GM19193 (cell line): ENCODE data around the gene EXOC3L4.
A peak's percentile ranks its signal among the peaks of the same experiment; 100 is the strongest.

ENCODE experiments used
- POLR2A ChIP-seq: IDR thresholded peaks from 4 replicates; pipeline ENCODE4 v1.6.1; 2011; ENCODE audit not compliant: insufficient read depth, insufficient read length; ENCODE audit errors: extremely low read depth

EXOC3L4 gene

DNA sequence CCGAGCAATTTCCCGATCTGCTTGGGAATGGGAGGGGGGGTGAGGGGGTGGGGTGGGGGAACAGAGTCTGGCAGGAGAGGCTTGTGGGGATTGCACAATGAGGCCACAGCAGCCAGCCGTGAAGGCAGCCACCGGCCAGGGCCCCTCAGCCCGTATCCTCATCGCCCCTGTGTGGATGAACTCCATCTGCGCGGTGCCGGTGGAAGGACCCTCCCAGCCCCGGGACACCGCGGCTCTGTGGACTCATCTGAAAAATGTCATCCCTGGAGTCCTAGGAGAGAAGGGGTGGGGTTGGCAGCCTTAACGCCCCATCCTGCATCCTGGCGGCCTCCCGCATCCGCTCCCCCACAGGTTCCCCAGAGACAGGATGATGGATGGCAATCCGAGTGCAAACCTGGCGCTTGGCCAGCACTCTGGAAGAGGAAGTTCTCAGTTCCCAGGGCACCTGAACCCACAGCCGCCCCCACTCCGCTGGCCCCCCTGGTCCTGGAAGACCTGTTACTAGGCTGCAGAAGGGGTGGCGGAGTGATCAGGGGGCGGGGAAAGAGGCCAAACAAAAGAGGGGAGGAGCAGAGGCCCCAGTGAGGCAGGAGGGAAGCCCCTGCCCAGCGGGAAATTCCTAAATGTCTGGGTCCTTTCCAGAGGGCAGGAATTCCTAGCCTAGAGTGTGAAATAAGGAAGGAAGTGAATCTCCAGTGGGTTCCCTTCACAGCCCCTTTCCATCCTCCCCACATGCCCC is 27.5 kb downstream of the EXOC3L4 start:
- TF ChIP-seq POLR2A, result no peak

DNA sequence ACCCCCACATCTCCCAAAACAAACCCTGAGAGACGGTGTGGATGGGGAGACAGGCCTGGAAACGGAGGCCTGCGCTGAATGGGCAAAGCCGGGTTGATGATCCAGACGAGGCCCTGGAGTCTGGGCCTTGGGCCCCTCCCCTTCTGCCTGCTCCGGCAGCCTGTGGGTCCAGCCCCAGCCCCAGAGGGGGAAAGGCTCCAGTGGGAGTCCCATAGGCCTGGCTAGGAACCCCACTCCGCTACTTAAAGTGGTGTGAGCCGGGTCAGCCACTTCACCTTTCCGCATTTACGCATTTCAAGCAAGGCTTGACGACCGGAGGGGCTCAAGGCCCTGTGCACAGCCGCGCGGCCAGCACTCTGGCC is 28.0 kb downstream of the EXOC3L4 start:
- no peak for TF ChIP-seq POLR2A

DNA sequence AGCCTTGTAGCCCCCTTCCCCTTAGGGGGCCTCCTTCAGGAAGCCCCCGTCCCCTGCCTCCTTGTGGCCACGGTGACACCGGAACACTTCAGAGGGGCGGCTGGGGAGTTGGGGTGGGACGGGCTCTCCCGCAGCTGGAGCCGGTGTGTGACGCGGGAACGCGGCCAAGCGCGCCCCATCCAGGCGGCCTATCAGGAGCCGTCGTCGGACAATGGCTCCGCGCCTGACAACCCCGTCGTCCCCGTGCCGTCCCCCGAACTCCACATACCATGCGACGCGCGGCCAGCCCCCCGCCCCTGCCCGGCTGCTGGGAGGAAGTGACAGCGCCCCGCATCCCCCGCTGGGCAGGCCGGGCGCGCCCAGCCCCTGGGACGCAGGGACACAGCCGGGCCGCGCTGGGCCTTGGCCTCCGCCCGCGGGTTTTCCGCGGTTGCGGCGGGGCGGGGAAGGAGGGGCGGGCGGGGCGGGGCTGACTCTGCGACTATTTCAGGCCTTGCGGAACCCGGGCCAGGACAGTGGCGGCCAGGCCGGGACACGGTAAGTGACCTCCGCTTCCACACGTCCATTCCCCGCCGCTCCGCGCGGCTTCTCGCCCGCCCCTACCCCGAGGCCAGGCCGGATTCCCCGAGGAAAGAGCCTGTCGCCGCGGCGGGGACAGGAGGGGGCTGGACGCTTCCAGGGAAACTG is 28.6 kb downstream of the EXOC3L4 start, which contains the start of gene TNFAIP2:
Gene TNFAIP2 (plus strand): TSS at position 515 of the 687 bp plus-strand sequence. CDS start 2,997 bp downstream, outside the sequence.
- TF ChIP-seq POLR2A, result peak; percentile 62

DNA sequence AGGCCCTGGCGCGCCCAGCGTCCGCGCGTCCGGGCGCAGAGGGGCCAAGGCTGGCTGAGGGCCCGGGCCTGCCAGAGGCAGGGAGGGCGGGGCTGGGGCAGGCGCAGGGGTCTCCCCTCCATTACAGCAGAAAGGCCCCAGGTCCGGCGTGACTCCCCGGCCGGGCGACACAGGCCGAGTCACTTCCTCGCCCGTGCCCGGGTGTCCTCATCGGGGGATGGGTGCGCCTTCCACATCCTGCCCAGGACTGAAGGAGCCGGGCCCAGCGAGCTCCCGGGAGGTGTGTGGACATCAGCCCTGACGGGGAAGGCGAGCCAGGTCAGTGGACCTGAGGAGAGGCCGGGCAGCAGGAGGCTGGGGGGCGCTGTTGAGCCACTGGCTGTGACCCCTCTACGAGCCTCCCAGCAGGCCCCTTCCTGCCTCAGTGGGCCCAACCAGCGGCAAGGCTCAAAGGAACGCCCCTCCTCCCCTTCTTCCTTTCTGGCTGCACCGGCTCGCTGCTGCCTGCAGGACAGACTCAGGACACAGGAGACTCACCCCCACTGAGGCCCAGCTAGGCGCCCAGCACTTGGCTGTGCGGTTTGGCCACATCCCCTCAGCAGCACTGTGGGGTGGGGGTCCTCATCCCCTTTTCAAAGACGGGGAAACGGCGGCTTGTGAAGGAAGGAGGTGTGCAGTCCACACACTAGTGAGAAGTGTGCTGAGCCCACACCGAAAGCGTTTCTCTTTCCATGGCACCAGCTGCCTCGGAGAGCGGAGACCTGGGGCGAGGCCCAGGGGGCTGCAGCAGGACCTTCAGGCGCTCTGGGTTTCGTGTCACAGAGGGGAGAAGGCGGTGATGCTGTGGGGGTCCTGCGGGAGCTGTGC is 29.3 kb downstream of the EXOC3L4 start:
- TF ChIP-seq POLR2A, result no peak

DNA sequence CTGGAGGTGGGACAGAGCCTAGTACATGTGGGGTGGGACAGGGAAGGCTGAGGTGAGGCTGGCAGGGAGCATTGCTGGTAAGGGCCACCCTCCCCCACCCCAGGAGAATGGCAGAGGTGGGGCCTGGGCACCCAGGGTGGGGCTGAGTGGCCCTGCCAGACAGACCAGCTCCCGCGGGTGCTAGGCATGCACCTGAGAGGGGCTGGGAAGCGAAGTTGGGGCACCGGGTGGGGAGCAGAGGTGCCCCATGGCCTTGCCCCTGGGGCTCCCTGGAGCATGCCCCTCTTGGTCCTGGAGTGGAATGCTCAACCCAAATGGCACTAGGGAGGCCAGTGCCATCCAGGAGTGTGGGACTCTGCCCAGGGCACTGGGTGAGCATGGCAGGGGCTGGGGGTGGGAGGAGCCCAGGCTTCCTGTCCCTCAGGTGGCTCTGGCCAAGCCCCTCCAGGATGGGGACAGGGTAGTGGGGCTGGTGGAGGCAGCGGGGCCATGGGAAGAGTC is 30.0 kb downstream of the EXOC3L4 start:
- TF ChIP-seq POLR2A, result no peak

DNA sequence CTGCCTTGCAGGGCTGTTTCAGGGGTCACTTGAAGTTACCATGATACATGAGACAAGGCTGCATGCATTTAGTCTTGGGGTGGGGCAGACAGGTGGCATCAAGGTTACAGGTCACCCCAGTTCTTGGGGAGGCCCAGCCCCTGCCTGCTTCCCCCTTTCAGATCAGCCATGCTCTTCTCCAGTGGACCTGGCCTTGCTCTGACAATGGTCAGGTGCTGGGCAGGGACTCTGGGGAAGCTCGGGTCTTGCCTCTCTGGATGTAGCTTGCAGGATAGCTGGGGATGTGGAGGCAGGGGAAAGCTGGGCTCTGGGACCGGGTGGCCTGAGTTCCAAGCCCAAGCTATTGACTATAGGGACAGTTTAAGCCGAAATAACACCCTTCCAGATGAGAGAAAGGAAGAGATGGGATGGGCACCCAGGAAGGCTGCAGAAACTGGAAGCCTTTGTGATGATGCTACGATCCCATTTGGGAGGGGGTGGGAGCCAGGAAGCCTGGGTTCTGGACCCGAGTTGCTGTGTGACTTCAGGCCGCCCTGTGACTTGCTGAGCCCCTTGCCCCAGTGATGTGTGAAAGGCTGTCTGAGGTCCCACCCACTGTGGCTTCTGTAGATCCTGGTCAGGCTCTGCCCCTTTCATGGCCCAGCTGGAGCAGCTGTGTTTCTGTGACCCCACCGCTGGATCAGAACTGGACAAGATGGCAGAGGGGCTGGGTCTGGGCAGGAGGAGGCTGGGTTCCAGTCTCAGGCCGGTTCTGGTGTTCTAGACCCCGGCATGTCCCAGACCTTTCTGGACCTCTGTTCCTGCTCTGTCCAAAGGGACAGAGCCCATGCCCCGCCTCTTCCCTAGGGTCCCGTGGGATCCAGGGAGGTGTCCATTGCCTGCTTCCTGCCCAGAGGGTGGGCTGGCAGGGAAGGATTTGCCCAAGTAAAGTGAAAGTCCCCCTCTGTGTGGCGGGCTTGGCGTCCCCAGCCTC is 30.9 kb downstream of the EXOC3L4 start:
- TF ChIP-seq POLR2A, result no peak

DNA sequence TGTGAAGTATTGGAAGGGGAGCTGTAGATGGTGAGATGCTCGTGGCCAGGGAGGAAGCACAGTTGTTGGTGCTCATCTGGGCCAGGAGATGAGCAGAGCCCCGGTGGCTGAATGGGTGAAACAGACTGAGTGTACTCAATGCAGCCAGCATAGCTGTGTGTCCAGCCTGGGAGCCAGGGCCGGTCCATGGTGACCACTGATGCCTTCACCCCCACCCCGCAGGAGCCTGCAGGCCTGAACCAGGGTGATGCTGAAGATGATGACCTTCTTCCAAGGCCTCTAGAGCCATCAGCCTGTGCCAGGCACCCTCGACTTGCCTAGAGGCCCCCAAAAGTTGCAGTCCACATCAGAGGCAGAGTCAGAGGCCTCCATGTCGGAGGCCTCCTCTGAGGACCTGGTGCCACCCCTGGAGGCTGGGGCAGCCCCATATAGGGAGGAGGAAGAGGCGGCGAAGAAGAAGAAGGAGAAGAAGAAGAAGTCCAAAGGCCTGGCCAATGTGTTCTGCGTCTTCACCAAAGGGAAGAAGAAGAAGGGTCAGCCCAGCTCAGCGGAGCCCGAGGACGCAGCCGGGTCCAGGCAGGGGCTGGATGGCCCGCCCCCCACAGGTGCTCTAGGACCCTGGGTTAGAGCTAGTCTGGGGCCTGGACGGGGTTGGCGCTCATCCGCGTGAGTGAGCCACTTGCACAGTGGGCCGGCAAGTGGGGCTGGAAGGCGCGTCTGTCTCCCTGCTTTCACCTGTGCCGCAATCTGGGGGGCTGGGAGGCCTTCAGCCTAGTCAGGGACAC is 31.8 kb downstream of the EXOC3L4 start:
- no peak for TF ChIP-seq POLR2A

DNA sequence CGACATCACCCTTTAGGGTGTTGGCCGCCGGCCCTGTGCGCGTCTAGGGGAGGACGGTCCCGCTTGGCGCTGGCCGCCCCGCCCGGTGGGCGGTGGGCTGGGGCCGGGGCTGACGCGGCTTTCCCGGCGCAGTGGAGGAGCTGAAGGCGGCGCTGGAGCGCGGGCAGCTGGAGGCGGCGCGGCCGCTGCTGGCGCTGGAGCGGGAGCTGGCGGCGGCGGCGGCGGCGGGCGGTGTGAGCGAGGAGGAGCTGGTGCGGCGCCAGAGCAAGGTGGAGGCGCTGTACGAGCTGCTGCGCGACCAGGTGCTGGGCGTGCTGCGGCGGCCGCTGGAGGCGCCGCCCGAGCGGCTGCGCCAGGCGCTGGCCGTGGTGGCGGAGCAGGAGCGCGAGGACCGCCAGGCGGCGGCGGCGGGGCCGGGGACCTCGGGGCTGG is 32.4 kb downstream of the EXOC3L4 start:
- no peak for TF ChIP-seq POLR2A

DNA sequence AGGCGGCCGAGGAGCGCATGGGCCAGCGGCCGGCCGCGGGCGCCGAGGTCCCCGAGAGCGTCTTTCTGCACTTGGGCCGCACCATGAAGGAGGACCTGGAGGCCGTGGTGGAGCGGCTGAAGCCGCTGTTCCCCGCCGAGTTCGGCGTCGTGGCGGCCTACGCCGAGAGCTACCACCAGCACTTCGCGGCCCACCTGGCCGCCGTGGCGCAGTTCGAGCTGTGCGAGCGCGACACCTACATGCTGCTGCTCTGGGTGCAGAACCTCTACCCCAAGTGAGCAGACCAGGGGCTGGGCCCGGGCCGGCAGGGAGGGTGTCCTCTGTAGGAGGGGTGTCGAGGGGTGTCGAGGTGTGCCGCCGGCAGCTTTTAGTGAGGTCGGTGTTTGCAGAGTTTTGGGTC is 32.8 kb downstream of the EXOC3L4 start:
- no peak for TF ChIP-seq POLR2A

DNA sequence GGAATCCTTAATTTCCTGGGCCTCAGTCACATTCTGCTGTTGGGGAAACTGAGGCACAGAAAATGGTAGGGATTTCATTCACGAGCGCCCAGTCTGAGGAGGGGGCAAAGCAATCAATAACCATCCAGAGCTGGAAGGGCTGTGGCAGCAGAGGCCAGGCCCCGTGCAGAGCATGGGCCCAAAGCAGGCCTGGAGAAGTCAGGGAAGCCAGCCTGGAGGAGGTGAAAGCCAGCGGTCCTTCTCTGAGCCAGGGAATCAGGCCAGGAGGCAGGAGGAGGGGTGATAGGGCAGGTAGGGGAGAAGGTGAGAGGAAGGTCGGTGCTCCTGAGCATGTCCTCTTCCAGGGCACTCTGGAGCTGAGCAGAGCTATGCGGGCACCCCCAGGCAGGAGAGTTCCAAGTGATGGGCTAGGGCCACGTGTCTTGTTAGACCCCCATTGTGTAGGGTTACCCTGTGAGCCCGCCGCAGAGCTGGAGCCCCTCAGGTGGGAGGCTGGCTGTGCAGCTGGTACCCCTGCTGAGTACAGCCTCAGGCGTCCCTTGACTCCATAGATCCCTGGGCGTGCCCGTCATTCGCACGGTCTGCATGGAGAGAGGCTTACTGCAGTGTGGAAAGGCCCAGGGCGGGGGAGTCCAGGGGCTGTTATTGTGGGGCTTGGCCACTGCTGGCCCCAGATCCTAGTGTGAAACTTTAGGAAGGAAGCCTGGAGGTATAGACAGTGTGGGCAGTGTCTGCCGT is 33.5 kb downstream of the EXOC3L4 start:
- no peak for TF ChIP-seq POLR2A

DNA sequence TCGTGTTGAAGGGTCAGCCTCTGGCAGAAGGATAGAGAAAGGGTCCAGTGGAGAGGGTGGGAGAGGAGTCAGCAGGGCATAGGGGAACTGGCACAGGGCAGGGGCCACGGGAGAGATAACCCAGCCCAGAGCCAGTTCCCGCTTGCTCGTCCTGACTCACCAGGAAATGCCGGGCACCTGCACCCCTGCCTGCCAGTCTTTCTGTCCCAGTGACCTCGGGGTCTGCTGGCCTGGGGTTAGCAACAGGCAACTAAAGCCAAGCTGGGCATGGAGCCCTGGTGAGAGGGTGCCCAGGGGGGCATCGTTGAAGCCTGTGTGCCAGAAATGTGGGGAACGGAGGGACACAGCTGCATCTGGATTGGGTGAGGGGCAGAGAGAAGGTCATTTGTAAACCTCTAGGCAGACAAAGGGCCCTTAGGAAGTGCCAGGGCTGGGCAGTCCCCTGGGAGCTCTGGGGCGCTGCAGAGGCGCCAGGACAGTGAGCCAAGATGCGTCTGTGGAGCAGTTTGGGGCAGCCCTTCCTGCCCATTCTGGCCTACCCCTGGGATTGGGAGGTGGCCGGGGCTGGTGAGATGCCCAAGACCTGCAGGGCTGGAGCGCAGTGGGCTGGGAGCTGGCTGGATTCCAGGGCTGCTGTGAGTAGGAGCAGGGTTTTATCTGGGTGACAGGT is 34.2 kb downstream of the EXOC3L4 start:
- TF ChIP-seq POLR2A, result no peak
